HepG2 (cell line): ENCODE measurements around the gene RAB39B. TPM values are rescaled to one million over a fixed set of nuclear protein-coding genes. Genes with fewer than 3 reads are reported as not detected.

ENCODE experiments used
- ATAC-seq: fragments of 200-7000 bp; cut with Tn5 transposase; 3 replicates; pipeline ENCODE4 v1.9.1; 2020; ENCODE audit warnings: mild to moderate bottlenecking, moderate library complexity
- BruUV-seq: library from RNA; stranded (reverse); fragments of 400-500 nt; replicated peaks from 2 replicates; lab custom pipeline; 2021; lab: Mats Ljungman, UMichigan
- CTCF ChIA-PET: fragments of 300-600 bp; formaldehyde crosslinking; extraction: SDS; loops from one replicate; lab custom pipeline; 2021; ENCODE audit warnings: low total read pairs, inconsistent platforms, low intra/inter-chr PET ratio; lab: Yijun Ruan, JAX
- POLR2A ChIA-PET: fragments of 350-600 bp; sonication (Branson Sonifier 250); formaldehyde crosslinking; loops from one replicate; lab custom pipeline; 2020; ENCODE audit warnings: antibody characterized with exemption, inconsistent platforms; lab: Yijun Ruan, JAX
- DNase-seq: peaks from one replicate; pipeline ENCODE4 v3.0.0-alpha.2; 2015; ENCODE audit warnings: low spot score
- FAIRE-seq: peaks from 3 replicates; lab custom pipeline; 2011; peaks lifted over from hg19 to GRCh38; lab: Jason Lieb, UNC
- H2AFZ ChIP-seq: one replicate; pipeline ENCODE4 v1.6.1; 2011; ENCODE audit warnings: low read length, inconsistent platforms
- H3K27ac ChIP-seq: fragments of 300-600 bp; 3 replicates; pipeline ENCODE4 v1.8.0; 2011; ENCODE audit warnings: mixed run types, mild to moderate bottlenecking, mixed read lengths, low read length, inconsistent platforms; ENCODE audit not compliant: insufficient read depth; ENCODE audit errors: extremely low read length
- H3K27me3 ChIP-seq, 2 experiments: fragments of 200-600 bp in 1 of 2; 2 replicates in 1 of 2; 3 replicates in 1 of 2; pipeline versions ENCODE4 v1.6.0 to v1.8.0; 2011; ENCODE audit warnings: low read length in 2 of 2, mild to moderate bottlenecking in 2 of 2, moderate library complexity in 2 of 2, inconsistent platforms in 1 of 2; ENCODE audit not compliant: insufficient read depth in 2 of 2, control insufficient read depth in 1 of 2
- H3K36me3 ChIP-seq, 2 experiments: fragments of 200-600 bp in 1 of 2; replicated peaks in 1 of 2; 2 replicates in 1 of 2; 3 replicates in 1 of 2; pipeline versions ENCODE4 v1.5.1 to v1.8.0; 2011; ENCODE audit warnings: low read length in 2 of 2, inconsistent platforms in 1 of 2; ENCODE audit not compliant: insufficient read depth in 2 of 2, control insufficient read depth in 1 of 2
- H3K4me1 ChIP-seq: 2 replicates; pipeline ENCODE4 v1.5.1; 2012; ENCODE audit warnings: low read length, inconsistent platforms; ENCODE audit not compliant: insufficient read depth
- H3K4me2 ChIP-seq: 2 replicates; pipeline ENCODE4 v1.6.0; 2011; ENCODE audit warnings: low read depth, low read length, inconsistent platforms
- H3K4me3 ChIP-seq, 3 experiments: fragments of 200-600 bp in 1 of 3; sonication (generic), shearing (Covaris generic) in 1 of 3; replicated peaks in 1 of 3; 2 replicates each; pipeline ENCODE4 v1.5.1; 2011 to 2016; ENCODE audit warnings: low read length in 3 of 3, inconsistent platforms in 2 of 3, low read depth in 2 of 3, mild to moderate bottlenecking in 2 of 3, control low read depth in 1 of 3, mixed read lengths in 1 of 3; ENCODE audit not compliant: insufficient read depth in 1 of 3
- H3K79me2 ChIP-seq: one replicate; pipeline ENCODE4 v1.6.1; 2011; ENCODE audit warnings: low read length, inconsistent platforms; ENCODE audit not compliant: insufficient read depth
- H3K9ac ChIP-seq: 2 replicates; pipeline ENCODE4 v1.6.0; 2011; ENCODE audit warnings: mild to moderate bottlenecking, low read depth, low read length, inconsistent platforms; ENCODE audit not compliant: insufficient read depth
- H3K9me3 ChIP-seq: 2 replicates; pipeline ENCODE4 v1.5.1; 2012; ENCODE audit warnings: mild to moderate bottlenecking, low read length
- H4K20me1 ChIP-seq: 2 replicates; pipeline ENCODE4 v1.6.0; 2011; ENCODE audit warnings: inconsistent platforms, mild to moderate bottlenecking, low read length, moderate library complexity; ENCODE audit not compliant: insufficient read depth
- AHDC1 ChIP-seq: sonication (generic); formaldehyde crosslinking; IDR thresholded peaks from 2 replicates; pipeline ENCODE4 v1.5.1; 2020; ENCODE audit warnings: mild to moderate bottlenecking, missing genetic modification reagents, borderline replicate concordance
- CCDC6 ChIP-seq: sonication (generic); formaldehyde crosslinking; IDR thresholded peaks from 2 replicates; pipeline ENCODE4 v1.8.1; 2022; ENCODE audit warnings: mild to moderate bottlenecking, missing genetic modification reagents, moderate library complexity
- FLYWCH1 ChIP-seq: sonication (generic); formaldehyde crosslinking; IDR thresholded peaks from 2 replicates; pipeline ENCODE4 v1.8.1; 2023; ENCODE audit warnings: mild to moderate bottlenecking, missing genetic modification reagents
- GATAD1 ChIP-seq: IDR thresholded peaks from 2 replicates; pipeline ENCODE4 v1.6.1; 2016; ENCODE audit warnings: missing genetic modification reagents, missing compliant biosample characterization
- HMGA1 ChIP-seq: sonication (generic); formaldehyde crosslinking; conservative IDR thresholded peaks from 2 replicates; pipeline ENCODE4 v1.4.0; 2020; ENCODE audit warnings: missing genetic modification reagents
- KLF15 ChIP-seq: sonication (generic); formaldehyde crosslinking; IDR thresholded peaks from 2 replicates; pipeline ENCODE4 v1.8.1; 2023; ENCODE audit warnings: borderline replicate concordance, mild to moderate bottlenecking, inconsistent platforms, missing genetic modification reagents, mixed read lengths
- NR2F1 ChIP-seq, 2 experiments: fragments of 450-650 bp in 1 of 2; formaldehyde crosslinking in 1 of 2; IDR thresholded peaks; 2 replicates each; pipeline versions ENCODE4 v1.5.0 to v1.6.1; 2016 to 2020; ENCODE audit warnings: mild to moderate bottlenecking in 1 of 2, missing compliant biosample characterization in 1 of 2, missing genetic modification reagents in 1 of 2, moderate library complexity in 1 of 2
- ZNF563 ChIP-seq: sonication (generic); formaldehyde crosslinking; IDR thresholded peaks from 2 replicates; pipeline ENCODE4 v1.8.0; 2022; ENCODE audit warnings: mild to moderate bottlenecking, moderate library complexity, missing genetic modification reagents
- WGBS: methylation state at CpG from one replicate; pipeline ENCODE4 v1.1.6; 2017; ENCODE audit warnings: low lambda C conversion rate; 5-methylcytosine and 5-hydroxymethylcytosine counted together
- in situ Hi-C: cut with HindIII; loops from 2 replicates; pipeline ENCODE4 v1.10.0; 2017; ENCODE audit warnings: low pct_unique_long_range_greater_than_20kb; ENCODE audit not compliant: extremely low pct_ligation_motif_present
- intact Hi-C: fragments of 100-400 bp; cut with micrococcal nuclease; formaldehyde crosslinking; loops from one replicate; pipeline ENCODE4 v1.10.0; 2022; ENCODE audit not compliant: unreplicated experiment
- polyA plus RNA-seq, 8 experiments: library from polyadenylated mRNA; depleted of rRNA in 3 of 8; stranded (reverse) in 7 of 8; unstranded in 1 of 8; fragments of >200 nt; fragmentation: Illumina TruSeq in 4 of 8; extraction: Trizol in 4 of 8; gene quantifications; 2 replicates each; pipeline versions ENCODE4 v1.2.1 to v1.2.3, GENCODE V29; 2011 to 2016; ENCODE audit warnings: low read depth in 4 of 8, missing spikeins in 1 of 8, mixed read lengths in 1 of 8; ENCODE audit not compliant: insufficient read depth in 1 of 8
- total RNA-seq, 5 experiments: library from RNA; depleted of rRNA; stranded (reverse); fragments of >200 nt; fragmentation: Illumina TruSeq; extraction: Trizol; gene quantifications; 2 replicates each; pipeline ENCODE4 v1.2.3, GENCODE V29; 2016; ENCODE audit warnings: low read depth in 1 of 5
- TF ChIP-seq, protein P1 (sequence below): sonication (generic); formaldehyde crosslinking; IDR thresholded peaks from 2 replicates; pipeline ENCODE4 v1.9.0; 2021; ENCODE audit warnings: mild to moderate bottlenecking, missing genetic modification reagents
- TF ChIP-seq, protein P2 (sequence below): sonication (generic); formaldehyde crosslinking; IDR thresholded peaks from 2 replicates; pipeline ENCODE4 v1.4.0; 2020; ENCODE audit warnings: missing genetic modification reagents, mild to moderate bottlenecking, borderline replicate concordance

The RAB39B gene
- total and polyA plus RNA-seq, 2 of the 13 experiments (the other 11 are each of a cell fraction or from before 2014, with no cell fraction given): 0.05 to 0.07 TPM

GRCh38 chrX:155279873-155280272, 15.6 kb upstream of the RAB39B start:
- Histone ChIP-seq H3K4me1 (no peaks in the 10 kb centered on the region), H2AFZ (no peak overlapping the region), H3K27ac (no peak overlapping the region), H3K4me2 (no peak overlapping the region), H3K9me3 (no peaks in the 10 kb centered on the region), H3K79me2 (no peaks in the 10 kb centered on the region), H4K20me1 (no peaks in the 10 kb centered on the region), H3K9ac (no peak overlapping the region), H3K27me3 (no peaks in the 10 kb centered on the region), H3K36me3 (no peaks in the 10 kb centered on the region), H3K4me3 (no peak overlapping the region)
- POLR2A ChIA-PET: no interaction called here
- intact Hi-C loops: no loop called here
- no TSS peak for BruUV-seq
- ATAC-seq (no peak), FAIRE-seq (no peak), DNase-seq (no peak)
- in situ Hi-C loops: no loop called here
- CTCF ChIA-PET: no interaction called here
- WGBS: 100% methylated on average over 1 of the region's 1 CpG
- TF ChIP-seq HMGA1: no peak
- no peak for TF ChIP-seq AHDC1 (CRISPR knock-in tag)
- TF ChIP-seq, protein P1, sequence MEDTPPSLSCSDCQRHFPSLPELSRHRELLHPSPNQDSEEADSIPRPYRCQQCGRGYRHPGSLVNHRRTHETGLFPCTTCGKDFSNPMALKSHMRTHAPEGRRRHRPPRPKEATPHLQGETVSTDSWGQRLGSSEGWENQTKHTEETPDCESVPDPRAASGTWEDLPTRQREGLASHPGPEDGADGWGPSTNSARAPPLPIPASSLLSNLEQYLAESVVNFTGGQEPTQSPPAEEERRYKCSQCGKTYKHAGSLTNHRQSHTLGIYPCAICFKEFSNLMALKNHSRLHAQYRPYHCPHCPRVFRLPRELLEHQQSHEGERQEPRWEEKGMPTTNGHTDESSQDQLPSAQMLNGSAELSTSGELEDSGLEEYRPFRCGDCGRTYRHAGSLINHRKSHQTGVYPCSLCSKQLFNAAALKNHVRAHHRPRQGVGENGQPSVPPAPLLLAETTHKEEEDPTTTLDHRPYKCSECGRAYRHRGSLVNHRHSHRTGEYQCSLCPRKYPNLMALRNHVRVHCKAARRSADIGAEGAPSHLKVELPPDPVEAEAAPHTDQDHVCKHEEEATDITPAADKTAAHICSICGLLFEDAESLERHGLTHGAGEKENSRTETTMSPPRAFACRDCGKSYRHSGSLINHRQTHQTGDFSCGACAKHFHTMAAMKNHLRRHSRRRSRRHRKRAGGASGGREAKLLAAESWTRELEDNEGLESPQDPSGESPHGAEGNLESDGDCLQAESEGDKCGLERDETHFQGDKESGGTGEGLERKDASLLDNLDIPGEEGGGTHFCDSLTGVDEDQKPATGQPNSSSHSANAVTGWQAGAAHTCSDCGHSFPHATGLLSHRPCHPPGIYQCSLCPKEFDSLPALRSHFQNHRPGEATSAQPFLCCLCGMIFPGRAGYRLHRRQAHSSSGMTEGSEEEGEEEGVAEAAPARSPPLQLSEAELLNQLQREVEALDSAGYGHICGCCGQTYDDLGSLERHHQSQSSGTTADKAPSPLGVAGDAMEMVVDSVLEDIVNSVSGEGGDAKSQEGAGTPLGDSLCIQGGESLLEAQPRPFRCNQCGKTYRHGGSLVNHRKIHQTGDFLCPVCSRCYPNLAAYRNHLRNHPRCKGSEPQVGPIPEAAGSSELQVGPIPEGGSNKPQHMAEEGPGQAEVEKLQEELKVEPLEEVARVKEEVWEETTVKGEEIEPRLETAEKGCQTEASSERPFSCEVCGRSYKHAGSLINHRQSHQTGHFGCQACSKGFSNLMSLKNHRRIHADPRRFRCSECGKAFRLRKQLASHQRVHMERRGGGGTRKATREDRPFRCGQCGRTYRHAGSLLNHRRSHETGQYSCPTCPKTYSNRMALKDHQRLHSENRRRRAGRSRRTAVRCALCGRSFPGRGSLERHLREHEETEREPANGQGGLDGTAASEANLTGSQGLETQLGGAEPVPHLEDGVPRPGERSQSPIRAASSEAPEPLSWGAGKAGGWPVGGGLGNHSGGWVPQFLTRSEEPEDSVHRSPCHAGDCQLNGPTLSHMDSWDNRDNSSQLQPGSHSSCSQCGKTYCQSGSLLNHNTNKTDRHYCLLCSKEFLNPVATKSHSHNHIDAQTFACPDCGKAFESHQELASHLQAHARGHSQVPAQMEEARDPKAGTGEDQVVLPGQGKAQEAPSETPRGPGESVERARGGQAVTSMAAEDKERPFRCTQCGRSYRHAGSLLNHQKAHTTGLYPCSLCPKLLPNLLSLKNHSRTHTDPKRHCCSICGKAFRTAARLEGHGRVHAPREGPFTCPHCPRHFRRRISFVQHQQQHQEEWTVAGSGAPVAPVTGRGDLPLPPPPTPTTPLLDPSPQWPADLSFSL: no peak
- no peak for TF ChIP-seq NR2F1 (CRISPR knock-in tag; IDR thresholded peaks at IDR 0.05)
- TF ChIP-seq ZNF563 (CRISPR knock-in tag): no peak
- TF ChIP-seq, protein P2, sequence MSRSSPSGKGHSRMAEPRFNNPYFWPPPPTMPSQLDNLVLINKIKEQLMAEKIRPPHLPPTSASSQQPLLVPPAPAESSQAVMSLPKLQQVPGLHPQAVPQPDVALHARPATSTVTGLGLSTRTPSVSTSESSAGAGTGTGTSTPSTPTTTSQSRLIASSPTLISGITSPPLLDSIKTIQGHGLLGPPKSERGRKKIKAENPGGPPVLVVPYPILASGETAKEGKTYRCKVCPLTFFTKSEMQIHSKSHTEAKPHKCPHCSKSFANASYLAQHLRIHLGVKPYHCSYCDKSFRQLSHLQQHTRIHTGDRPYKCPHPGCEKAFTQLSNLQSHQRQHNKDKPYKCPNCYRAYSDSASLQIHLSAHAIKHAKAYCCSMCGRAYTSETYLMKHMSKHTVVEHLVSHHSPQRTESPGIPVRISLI (CRISPR knock-in tag): no peak
- TF ChIP-seq GATAD1: no peak
- no peak for TF ChIP-seq FLYWCH1 (CRISPR knock-in tag)
- TF ChIP-seq KLF15 (CRISPR knock-in tag): no peak
- TF ChIP-seq CCDC6 (CRISPR knock-in tag): no peak
